ENCODE measurements around the gene SLIT3. TPM values are rescaled to one million over a fixed set of nuclear protein-coding genes. Genes with fewer than 3 reads are reported as not detected.

The SLIT3 gene
- total and polyA plus RNA-seq, 2 experiments from 2014 or later: 0.59 to 0.71 TPM

DNA sequence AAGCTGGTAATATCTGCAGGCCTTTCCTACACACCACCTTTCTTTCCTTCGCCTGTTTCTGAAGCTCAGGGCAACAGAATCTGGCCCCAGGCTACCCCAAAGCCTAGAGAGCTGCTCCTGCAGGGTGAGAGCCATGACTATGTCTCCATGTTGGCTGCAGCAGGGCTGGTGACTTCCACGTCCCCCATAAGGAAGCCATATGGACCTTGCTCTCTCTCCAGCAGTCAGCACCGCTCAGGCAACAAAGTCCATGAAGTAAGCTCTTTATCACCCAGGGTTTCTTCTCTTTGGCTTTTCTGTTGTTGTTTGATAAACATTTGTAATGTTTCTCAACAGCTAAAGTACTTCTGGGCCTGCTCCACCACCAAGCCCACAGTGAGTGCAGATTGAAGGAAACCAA, 125.2 kb downstream of the SLIT3 start:
- H3K4me3 ChIP-seq: no peak overlapping the region
- no peaks in the 10 kb centered on the region for H3K27me3 ChIP-seq (ENCODE audit: insufficient read depth)
- H2AFZ ChIP-seq: no peak overlapping the region
- no peaks in the 10 kb centered on the region for H4K20me1 ChIP-seq (replicated peaks; ENCODE audit: insufficient read depth)
- TF ChIP-seq, protein P1, sequence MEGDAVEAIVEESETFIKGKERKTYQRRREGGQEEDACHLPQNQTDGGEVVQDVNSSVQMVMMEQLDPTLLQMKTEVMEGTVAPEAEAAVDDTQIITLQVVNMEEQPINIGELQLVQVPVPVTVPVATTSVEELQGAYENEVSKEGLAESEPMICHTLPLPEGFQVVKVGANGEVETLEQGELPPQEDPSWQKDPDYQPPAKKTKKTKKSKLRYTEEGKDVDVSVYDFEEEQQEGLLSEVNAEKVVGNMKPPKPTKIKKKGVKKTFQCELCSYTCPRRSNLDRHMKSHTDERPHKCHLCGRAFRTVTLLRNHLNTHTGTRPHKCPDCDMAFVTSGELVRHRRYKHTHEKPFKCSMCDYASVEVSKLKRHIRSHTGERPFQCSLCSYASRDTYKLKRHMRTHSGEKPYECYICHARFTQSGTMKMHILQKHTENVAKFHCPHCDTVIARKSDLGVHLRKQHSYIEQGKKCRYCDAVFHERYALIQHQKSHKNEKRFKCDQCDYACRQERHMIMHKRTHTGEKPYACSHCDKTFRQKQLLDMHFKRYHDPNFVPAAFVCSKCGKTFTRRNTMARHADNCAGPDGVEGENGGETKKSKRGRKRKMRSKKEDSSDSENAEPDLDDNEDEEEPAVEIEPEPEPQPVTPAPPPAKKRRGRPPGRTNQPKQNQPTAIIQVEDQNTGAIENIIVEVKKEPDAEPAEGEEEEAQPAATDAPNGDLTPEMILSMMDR (conservative IDR thresholded peaks at IDR 0.05; ENCODE audit: low read depth in 2 of 2): no peak
- H3F3A ChIP-seq (replicated peaks; ENCODE audit: low read depth): no peaks in the 10 kb centered on the region
- no peaks in the 10 kb centered on the region for H3K36me3 Mint-ChIP-seq (ENCODE audit: low read depth)
- peaks cover 22% of the 10 kb centered on the region for H3K4me1 Mint-ChIP-seq
- peaks cover 24% of the 10 kb centered on the region; the same call in 1 of the 2 replicates for H3K4me1 ChIP-seq (ENCODE audit: insufficient read depth)
- H3K9me3 Mint-ChIP-seq: no peaks in the 10 kb centered on the region; the same call in 2 of the 3 replicates
- no peak overlapping the region for H3K27ac Mint-ChIP-seq
- H3K27ac ChIP-seq (ENCODE audit: low read depth): no peak overlapping the region
- DNase-seq (ENCODE audit: low spot score) (no peak), ATAC-seq (no peak)
- peaks cover 4% of the 10 kb centered on the region for H3K9me2 ChIP-seq (ENCODE audit: insufficient read depth)
- H3K4me3 Mint-ChIP-seq: no peak overlapping the region
- H3K36me3 ChIP-seq (ENCODE audit: insufficient read depth): no peaks in the 10 kb centered on the region
- H3K4me2 ChIP-seq: no peak overlapping the region
- no peaks in the 10 kb centered on the region for H3K79me2 ChIP-seq (replicated peaks; ENCODE audit: insufficient read depth)
- peaks cover 2% of the 10 kb centered on the region for H3K27me3 Mint-ChIP-seq (ENCODE audit: insufficient read depth, low read depth, poor library complexity)

GRCh38 chr5:169174923-169175322, 126.0 kb downstream of the SLIT3 start:
- no peaks in the 10 kb centered on the region for H3K79me2 ChIP-seq (replicated peaks; ENCODE audit: insufficient read depth)
- H3K27me3 ChIP-seq (ENCODE audit: insufficient read depth): no peaks in the 10 kb centered on the region
- peaks cover 2% of the 10 kb centered on the region for H3K27me3 Mint-ChIP-seq (ENCODE audit: insufficient read depth, low read depth, poor library complexity)
- no peak overlapping the region for H3K4me3 ChIP-seq
- peaks cover 22% of the 10 kb centered on the region for H3K4me1 Mint-ChIP-seq
- TF ChIP-seq STAT1 (IDR thresholded peaks at IDR 0.05; ENCODE audit: unreplicated experiment) (no peak), ZNF114 (CRISPR knock-in tag; IDR thresholded peaks at IDR 0.05) (no peak), ZNF331 (CRISPR knock-in tag; IDR thresholded peaks at IDR 0.05; ENCODE audit: low read depth) (no peak), NANOG (IDR thresholded peaks at IDR 0.05; ENCODE audit: borderline replicate concordance) (no peak), EZH2phosphoT487 (IDR thresholded peaks at IDR 0.05; ENCODE audit: unreplicated experiment) (no peak), ZNF462 (CRISPR knock-in tag; IDR thresholded peaks at IDR 0.05) (no peak), POLR2AphosphoS5 (IDR thresholded peaks at IDR 0.05; ENCODE audit: low read depth) (no peak)
- peaks cover 24% of the 10 kb centered on the region; the same call in 1 of the 2 replicates for H3K4me1 ChIP-seq (ENCODE audit: insufficient read depth)
- H3K9me2 ChIP-seq (ENCODE audit: insufficient read depth): peaks cover 9% of the 10 kb centered on the region
- no peaks in the 10 kb centered on the region for H3F3A ChIP-seq (replicated peaks; ENCODE audit: low read depth)
- H3K4me2 ChIP-seq: no peak overlapping the region
- no peak overlapping the region for H3K4me3 Mint-ChIP-seq
- H3K27ac Mint-ChIP-seq: no peak overlapping the region
- H3K36me3 Mint-ChIP-seq (ENCODE audit: low read depth): no peaks in the 10 kb centered on the region
- H3K9me3 Mint-ChIP-seq: no peaks in the 10 kb centered on the region; the same call in 2 of the 3 replicates
- no peak overlapping the region for H2AFZ ChIP-seq
- no peak overlapping the region for H3K27ac ChIP-seq (ENCODE audit: low read depth)
- H3K36me3 ChIP-seq (ENCODE audit: insufficient read depth): no peaks in the 10 kb centered on the region
- H4K20me1 ChIP-seq (replicated peaks; ENCODE audit: insufficient read depth): no peaks in the 10 kb centered on the region
- no peak for DNase-seq (ENCODE audit: low spot score)
- no peak for ATAC-seq

Measured in GM23338 (cell line).